ENCODE measurements around the gene CPA3.

DNA sequence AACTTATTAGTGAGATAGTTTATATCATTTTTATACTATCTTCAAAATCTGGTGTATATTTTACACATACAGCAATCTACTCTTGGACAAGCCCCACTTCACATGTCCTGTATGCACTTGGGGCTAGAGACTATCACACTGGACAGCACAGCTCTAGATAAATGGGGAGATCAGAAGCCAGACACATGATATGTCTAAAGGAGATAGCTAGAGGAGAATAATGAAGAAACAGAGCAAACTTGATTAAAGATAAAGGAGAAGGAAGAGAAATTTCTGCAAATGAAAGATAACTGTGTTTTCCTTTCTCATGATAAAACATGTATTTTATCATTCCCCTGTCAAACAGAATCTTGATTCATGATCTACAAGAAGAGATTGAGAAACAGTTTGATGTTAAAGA lies 13.0 kb downstream of the CPA3 start:
- TF ChIP-seq, protein P1, sequence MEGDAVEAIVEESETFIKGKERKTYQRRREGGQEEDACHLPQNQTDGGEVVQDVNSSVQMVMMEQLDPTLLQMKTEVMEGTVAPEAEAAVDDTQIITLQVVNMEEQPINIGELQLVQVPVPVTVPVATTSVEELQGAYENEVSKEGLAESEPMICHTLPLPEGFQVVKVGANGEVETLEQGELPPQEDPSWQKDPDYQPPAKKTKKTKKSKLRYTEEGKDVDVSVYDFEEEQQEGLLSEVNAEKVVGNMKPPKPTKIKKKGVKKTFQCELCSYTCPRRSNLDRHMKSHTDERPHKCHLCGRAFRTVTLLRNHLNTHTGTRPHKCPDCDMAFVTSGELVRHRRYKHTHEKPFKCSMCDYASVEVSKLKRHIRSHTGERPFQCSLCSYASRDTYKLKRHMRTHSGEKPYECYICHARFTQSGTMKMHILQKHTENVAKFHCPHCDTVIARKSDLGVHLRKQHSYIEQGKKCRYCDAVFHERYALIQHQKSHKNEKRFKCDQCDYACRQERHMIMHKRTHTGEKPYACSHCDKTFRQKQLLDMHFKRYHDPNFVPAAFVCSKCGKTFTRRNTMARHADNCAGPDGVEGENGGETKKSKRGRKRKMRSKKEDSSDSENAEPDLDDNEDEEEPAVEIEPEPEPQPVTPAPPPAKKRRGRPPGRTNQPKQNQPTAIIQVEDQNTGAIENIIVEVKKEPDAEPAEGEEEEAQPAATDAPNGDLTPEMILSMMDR (conservative IDR thresholded peaks at IDR 0.05; ENCODE audit: low read depth, low read length): no peak
- no peak for TF ChIP-seq EZH2 (IDR thresholded peaks at IDR 0.05; ENCODE audit: borderline replicate concordance, low read depth, low read length, poor library complexity, severe bottlenecking)
